LHCN-M2 (cell line): ENCODE data around the gene TPO. TPM values are rescaled to one million over a fixed set of nuclear protein-coding genes. Genes with fewer than 3 reads are reported as not detected.

Source experiments
- DNase-seq: peaks from one replicate; pipeline ENCODE4 v3.0.0-alpha.2; 2012; ENCODE audit warnings: low read depth
- total RNA-seq: library from RNA; depleted of rRNA; stranded (reverse); fragments of >200 nt; gene quantifications from 2 replicates; pipeline ENCODE4 v1.2.3, GENCODE V29; 2014

TPO gene
- total RNA-seq, 1 experiment from 2014 or later = not detected

DNA sequence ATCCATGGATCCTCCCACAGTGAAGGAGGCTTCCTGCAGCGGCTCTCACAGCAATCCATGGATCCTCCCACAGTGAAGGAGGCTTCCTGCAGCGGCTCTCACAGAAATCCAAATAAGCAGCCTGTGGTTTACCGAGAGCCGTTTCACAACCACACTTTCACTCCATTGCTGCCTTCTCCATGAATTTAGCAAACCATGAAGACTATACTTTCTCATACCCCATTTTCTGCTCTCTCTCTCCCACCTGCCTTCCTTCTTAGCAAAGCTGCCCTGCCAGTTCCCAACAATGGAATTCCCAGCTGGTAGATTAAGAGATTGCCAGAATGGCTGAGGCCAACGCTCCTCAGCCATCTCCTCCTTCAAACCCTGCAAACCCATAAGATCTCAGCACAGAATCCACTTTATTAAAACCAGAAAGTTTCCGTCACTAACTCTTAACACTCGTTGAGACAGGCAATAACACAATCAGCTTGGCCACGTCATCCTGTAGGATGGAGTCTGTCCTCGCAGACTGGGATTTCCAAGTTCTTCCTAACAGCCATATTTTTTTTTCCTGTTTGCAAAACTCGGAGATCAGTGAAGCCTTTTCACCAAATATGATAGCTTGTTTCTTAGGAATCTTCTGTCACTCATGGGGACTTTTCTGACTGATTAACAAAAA is 168.8 kb downstream of the TPO start:
- DNase-seq = no peak

GRCh38 chr2:1582891-1583341 is 169.7 kb downstream of the TPO start:
- DNase-seq = no peak

DNA sequence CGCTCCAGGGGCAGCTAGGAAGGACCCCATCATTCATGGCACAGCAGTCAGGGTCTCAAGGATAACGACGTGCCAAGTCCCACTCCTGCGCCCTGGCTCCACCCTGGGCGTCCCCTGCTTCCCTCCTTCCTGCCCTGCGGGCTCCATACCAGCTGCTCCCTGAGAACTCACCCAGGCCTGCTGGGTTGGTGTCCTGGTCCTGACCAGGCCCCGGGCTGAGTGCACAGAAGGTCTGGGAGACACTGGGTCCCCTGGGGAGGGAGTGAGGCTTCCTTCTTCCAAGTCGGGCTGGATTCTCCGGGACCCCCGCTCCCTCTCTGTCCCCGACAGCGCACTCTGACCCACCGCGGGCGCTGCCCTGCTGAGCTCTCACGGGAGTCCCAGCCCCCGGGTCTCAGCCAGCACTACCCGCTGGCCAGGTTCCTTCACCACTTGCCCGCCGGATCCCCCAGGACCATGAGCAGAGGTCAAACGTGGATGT is 170.8 kb downstream of the TPO start:
- no peak for DNase-seq

DNA sequence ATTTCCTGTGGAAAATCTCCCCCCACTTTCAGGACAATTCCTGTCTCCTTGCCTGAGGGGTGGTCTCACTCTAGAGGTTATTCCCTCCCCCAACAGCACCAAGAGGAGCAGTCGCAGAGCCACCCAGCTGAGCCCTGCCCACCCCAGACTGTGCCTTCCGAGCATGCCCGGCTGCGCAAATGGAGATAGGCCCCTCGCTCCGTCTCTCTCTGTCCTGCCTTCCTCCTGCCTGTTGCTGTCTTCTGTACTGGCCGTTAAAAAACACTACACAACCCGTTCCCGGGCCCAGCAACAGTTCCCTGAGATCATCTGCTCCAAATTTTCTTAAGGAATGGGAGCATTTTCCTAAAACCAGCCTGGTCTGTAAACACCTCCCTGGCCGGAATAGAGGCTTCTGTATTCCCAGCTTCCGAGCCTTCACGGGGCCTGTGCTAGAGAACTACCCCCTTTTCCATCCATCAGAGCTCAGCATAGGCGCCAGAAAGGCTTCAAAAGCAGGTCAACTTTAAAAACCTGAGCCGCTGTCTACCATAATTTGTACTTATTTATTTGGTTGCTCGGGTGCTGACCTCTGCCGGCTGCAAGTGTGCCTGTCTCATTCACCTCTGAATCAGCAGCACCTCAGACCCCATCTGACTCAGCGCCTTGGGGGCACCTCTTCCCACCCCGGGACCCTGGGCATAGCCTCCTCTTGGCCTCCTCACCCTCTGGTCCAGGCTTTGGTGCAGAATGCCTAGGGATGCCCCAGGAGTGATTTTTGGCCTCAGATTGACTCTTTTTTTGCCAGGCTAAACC is 171.6 kb downstream of the TPO start:
- no peak for DNase-seq

DNA sequence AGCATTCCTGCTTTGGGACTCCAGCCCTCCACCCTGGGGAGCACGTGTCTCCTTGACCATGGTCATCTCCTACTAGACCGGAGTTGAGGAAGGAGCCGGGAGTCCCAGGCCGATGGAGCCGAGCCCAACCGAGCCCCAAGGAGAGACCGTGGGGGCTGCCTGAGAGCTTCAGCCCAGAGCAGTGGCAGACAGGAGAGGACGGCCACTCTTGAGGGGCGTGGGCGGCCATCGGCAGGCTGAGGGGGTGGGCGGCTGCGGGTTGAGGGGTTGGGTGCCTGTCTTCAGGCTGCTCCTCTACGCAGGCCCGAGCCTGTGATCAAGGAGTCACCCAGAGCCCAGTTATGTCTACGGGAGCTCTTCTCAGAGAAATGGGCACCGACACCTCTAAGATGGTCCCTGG is 172.4 kb downstream of the TPO start:
- DNase-seq = no peak

DNA sequence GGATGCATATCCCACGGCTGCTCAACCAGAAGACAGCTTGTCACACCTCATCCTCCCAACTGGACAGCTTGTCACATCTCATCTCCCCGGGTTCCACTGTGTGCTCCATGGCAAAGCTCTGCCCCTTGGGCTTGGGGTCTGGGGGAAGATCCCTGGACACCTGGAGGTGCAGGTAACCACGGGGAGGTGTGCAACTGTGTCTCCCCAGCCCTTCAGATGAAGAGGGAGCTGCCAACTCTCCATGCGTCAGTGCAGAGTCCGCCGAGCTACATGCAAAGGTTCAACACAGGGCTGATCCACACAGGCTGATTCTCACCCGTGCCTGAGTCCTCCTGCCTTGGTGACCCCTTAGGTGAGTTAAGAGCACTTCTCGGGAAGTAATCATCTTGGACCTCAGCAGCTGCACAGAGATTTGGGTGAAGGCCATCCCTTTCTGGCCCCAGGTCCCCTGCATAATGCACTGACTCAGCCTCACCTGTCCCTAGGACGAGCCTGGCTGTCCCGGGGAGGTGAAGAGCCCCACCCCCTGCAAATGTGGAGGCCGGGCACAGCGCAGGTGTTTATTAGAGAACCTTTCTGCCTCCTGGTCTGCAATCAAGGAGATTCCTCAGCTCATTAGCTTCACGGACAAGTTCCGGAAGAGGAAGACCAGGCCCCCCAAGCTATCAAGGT is 173.1 kb downstream of the TPO start:
- DNase-seq = no peak

DNA sequence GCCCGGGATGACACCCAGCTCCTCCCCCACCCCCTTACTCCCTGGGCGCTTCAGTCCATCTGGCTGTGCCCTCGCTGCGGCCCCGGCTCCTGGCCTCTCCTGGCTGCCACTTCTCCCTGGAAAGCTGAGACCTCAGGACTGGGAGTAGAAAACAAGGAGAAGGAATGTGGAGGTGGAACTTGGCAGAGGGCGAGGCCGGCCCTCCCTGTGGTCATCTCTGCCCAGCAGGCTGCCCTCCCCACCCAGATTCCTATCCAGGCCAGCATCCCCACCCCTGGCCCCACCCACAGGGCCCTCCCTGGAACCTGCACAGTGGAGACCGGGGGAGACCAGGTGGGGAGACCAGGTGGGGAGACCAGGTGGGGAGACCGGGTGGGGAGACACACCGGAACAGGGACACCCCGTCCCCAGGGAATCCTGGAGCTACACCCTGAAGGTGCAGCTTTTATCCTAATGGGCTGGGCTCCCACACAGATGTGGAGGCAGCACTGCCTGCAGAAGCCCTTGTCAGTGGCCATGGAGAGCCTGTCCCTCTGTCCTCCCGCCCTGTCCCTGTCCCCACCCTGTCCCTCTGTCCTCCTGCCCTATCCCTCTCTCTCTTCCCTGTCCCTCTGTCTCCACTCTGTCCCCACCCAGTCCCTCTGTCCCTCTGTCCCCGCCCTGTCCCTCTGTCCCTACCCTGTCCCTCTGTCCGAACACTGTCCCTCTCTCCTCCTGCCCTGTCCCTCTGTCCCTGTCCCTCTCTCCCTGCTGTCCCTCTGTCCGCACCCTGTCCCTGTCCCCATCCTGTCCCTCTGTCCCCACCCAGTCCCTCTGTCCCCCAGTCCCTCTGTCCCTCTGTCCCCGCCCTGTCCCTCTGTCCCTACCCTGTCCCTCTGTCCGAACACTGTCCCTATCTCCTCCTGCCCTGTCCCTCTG is 173.9 kb downstream of the TPO start:
- no peak for DNase-seq

- DNase-seq = no peak
These were observed 175.1 kb downstream of the TPO start for GRCh38 chr2:1588051-1588977.

GRCh38 chr2:1588978-1589621 is 175.8 kb downstream of the TPO start:
- no peak for DNase-seq

DNA sequence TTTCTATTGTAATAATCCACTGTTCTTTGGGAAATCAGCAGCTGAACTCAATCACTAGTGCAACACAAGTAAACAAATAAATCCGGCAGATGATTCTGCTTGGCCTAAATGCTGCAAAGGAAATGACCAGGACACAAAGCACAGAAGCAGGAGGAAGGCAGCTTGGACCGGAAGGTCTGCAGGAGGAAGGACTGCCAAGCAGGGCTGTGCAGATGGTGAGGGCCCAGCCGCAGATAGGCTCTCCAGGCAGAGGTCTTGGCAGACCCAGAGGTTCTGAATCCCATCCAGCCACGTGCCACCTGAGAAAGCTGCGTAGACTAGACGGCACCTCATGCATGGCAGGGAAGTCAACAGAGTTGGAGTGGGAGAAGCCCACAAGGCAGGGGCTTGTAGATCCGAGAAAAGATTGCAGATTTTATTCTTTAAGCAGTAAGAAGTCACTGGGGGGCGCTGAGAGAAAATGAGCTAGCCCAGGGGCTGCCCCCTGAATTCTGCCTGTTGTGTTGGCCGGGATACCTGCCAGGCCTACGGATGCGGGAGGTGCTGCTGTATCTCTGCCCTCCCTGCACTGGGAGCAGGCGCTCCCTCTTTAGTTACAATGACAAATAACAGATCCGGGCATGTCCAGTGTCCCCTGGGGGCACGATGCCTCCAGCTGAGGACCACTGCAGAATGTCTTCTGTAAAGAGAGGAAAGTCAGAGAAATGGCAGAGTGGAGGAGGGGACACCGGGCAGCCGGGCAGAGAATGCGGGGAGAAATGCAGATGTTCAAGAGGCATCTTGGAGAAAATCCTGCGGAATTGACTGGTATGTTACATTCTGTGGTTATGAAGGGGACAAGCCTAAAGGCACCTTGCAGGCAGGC is 177.6 kb downstream of the TPO start:
- no peak for DNase-seq

- DNase-seq = no peak
These were observed 178.2 kb downstream of the TPO start for GRCh38 chr2:1591461-1591770.
